IPS-NIHi7 (cell line): ENCODE data around the gene DGCR2.
"Not testable (repeated sequence)": the region's sequence is repeated elsewhere in the genome, so short reads cannot be mapped to it uniquely, and the experiment has no call there.

ENCODE experiments used
- DNase-seq: peaks from one replicate; pipeline ENCODE4 v3.0.0; 2012; ENCODE audit warnings: mixed read lengths; ENCODE audit errors: extremely low spot score

DGCR2 gene

DNA sequence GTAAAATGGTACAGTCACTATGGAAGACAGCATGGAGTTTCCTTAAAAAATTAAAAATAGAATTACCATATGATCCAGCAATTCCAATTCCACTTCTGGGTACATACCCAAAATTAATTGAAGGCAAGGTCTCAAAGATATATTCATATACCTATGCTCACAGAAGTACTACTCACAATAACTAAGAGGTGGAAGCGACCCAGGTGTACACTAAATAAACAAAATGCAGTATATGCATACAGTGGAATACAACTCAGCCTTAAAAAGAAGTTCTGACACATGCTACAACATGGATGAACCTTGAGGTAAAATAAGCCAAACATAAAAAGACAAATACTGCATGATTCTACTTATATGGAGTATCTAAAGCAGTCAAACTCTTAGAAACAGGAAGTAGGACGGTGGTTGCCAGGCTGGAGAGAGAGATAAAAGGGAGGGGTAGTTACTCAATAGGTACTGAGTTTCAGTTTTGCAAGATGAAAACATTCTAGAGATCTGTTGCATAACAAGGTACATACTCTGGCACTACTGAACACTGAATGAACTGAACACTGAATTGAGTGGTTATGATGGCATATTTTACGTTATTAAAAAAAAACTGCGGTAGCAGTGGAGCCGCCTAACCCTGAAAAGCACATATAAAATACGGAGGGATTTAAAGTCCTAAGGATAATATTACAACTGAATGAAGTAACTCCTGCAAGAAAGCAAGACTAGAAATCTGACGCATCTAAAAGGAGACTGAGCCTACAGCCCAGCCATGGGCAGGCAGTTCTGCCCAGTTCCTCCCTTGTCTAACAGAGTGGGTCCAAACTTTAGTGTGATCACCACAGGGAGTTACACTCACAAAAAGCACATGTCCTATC, 12.8 kb downstream of the DGCR2 start:
- no peak for DNase-seq

DNA sequence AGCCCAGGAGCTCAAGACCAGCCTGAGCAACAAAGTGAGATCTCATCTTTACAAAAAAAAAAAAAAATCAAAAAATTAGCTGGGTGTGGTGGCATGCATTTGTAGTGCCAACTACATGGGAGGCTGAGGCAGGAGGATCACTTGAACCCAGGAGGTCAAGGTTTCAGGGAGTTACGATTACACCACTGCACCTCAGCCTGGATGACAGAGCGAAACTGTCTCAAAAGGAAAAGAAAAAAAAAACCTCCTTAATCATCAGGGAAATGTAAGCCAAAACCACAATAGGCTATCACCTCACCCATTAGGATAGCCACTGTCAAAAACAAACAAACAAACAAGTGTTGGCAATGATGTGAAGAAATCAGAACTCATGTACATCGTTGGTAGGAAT, 13.4 kb downstream of the DGCR2 start:
- DNase-seq = no peak

DNA sequence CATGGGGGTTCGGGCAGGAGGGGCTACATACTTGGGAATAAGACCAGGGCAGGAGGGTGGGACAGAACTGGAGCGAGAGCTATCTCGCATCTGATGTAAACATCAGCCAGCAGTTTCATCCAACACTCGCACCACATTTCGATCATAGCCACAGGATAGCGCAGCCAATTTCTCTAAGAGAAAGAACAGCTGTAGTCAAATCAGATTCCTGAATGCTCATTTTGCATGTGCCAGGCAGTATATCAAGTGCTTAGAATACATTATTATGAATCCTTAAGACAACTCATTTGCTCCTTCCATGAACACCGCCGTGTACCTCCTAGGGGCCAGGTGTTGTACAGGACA, 14.5 kb downstream of the DGCR2 start:
- no peak for DNase-seq

DNA sequence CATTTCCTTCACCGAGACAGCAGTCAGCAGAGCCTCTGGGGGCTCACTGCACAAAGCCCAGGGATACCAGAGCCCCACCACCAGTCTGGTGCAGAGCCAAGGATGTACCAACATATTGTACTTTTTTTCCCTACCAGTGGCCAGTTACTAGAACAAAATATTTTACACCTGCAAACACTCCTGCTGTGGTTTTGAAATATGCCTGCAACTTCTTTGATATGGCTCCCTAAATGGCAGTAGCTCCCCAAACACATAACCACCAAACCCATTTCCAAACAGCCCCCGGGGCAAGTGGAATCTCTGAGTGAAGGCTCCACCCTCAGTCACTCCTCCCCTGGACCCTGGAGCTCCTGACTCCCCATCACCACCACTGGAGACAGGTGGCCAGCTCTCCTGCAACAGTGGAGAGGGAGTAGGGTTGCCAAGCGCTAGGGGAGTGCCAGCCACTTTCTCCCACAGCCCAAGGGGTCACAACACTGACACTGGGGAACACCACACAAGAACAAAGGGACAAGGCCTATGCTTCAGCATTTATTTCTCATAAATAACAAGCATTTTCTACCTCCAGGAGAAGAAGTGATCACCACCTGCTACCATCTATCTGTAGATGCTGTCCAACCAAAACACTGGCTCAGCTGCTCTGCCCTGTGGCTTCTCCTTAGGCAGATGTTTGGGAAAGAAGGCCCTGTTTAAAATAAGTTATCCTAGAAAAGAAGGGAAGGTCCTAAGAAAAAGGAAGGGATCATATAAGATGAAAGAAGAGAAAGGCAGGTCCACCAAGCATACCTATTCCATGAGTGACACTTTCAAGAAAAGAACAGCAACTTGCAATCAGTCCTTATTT, 15.1 kb downstream of the DGCR2 start:
- DNase-seq = peak; percentile 2

DNA sequence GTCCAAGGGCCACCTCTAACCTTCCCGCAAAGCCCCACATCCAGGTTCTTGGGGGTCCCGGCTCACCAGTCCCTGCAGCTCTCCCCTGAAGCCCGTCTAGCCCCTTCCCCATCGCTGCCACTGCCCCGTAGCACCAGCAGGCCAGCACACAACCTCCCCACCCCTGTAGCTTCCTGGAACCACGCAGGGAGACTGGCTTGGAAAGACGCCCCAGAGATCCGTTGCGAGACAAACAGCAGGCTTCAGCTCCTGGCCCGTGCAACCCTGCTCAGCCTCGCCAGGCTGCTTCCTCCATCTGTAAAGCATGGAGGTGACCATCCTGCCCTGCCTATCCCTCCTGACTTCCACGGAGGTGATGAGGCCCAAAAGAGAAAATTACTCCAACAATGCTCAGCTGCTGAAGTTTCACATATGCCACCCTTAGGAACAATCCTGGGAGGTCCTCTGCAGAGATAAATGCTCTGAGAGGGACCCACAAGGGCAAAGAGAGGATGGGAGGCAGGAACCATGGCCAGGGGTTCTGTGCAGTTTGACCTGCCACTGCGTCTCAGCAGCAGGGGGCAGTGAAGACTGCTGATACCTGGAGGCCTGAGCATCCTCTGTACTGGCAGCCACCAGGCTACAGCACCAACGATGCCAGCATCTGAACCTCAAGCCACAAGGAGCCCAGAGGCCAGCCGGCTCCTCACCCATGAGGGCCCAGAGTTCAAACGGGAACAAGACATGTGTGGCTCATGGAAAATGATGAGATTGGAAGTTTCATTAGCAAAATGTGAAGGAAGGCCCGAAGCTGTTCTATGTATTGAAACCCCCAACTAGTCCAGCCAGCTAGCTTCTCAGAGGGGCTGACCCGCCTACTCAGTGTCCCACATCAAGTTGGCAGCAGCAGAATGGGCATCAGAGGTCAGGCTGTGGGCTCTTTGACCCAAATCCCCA, 16.1 kb downstream of the DGCR2 start:
- peak; percentile 58 for DNase-seq

DNA sequence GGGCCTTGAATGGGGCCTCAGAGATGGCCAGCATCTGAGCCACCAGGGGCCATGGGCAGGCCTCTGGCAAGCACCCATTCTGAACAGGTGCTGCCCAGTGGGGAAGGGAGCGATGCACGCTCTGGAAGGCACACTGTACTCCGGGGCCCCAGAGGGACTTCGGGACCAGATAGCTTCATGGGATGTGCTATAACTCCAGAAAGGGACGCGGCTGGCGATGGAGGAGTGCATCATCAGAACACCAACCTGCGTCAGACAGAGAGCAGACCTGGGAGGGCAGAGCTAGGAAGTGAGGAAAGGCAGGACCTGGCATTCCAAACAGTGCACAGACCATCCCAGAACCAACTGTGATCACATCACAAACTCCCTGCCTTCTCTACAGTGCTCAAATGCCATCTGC, 16.8 kb downstream of the DGCR2 start:
- DNase-seq = peak; percentile 3

DNA sequence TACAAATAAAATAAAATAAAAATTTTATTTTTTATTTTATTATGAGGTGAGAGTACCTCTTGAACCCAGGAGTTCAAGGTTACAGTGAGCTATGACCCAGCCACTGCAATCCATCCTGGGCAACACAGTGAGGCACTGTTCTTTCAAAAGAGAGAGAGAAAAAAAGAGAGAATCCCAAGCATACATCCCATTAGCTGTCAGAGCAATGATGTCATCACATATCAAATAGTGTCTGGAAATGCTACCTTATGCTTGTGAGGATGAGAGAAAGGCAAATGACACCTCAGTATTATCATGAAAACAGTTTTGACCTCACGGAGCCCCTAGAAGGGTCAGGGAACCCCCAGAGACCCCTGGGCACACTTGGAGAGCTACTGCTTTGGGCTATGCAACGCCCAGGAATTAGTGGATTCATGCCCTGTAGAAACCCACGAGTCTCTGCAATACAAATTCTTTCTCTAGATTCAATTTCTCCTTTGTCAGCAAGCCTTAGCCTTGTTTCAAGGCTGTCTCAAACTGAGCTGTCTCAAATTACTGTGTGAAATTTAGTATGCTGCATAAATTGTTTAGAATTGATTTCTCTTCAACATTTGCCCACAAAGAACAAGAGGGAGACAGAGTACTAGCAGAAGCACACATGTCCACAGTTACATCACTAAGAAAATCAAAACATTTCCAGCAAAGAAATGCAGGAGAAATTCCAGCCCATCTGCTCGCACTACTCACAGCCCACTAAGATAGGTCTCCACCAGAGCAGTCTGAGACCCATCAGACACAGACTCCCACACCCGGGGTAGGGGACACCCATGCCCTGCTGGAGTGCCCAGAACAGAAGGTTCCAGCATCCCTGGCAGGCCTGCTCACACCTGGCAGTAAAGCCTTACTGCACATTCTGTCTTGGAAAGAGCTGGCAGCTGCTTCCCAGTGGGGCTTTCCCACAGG, 18.1 kb downstream of the DGCR2 start:
- peak; percentile 5 for DNase-seq

DNA sequence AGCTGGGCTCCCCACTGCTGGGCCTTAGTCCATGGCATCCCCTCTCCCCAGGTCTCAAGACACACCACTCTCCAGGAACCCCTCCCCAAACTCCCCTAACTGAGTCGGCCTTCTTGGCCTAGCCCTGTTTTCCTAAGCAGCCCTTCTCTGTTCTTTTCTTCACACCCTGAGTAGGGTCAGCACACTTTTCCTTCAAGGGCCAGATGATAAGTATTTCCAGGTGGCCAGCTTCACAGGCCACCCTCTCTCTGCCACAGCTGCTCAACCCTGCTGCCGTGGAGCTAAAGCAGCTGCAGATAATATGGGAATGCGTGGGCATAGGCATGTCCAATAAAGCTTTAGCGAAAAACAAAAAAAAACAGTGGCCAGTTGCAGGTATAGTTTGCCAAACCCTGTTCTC, 24.1 kb downstream of the DGCR2 start:
- DNase-seq = peak; percentile 7

DNA sequence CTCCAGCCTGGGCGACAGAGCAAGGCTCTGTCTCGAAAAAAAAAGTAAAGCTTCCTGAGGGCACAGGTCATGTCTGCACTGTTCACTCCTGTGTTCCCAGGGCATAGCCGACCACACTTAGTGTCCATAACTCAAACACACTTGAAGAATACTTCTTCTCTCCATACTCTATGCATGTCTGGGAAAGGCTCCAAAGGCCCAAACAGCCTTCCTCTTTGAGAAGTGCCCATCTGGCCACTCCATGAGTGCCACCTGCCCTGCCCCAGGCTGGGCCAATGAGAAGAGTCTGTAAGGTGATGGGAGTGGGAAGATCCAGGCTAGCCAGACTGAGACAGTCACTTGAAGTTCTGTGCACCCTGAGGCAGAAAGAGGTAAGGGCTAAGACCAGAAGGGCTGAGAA, 24.7 kb downstream of the DGCR2 start:
- peak; percentile 4 for DNase-seq

DNA sequence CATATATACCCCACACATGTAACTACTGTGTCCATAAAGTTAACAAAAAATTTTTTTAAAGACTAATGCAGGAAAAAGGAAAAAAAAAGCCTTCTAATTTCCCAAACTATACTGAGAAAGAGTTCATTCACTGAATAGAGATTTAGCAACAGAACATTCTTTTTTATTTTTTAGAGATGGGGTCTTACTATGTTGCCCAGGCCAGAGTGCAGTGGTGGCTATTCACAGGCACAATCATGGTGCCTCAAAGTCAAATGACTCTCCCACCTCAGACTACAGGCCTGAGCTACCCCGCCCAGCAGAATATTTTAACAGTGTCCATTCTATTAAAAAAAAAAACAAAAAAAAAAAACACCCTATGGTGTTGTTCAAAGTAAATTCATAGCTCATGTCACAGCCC, 25.7 kb downstream of the DGCR2 start:
- no peak for DNase-seq

DNA sequence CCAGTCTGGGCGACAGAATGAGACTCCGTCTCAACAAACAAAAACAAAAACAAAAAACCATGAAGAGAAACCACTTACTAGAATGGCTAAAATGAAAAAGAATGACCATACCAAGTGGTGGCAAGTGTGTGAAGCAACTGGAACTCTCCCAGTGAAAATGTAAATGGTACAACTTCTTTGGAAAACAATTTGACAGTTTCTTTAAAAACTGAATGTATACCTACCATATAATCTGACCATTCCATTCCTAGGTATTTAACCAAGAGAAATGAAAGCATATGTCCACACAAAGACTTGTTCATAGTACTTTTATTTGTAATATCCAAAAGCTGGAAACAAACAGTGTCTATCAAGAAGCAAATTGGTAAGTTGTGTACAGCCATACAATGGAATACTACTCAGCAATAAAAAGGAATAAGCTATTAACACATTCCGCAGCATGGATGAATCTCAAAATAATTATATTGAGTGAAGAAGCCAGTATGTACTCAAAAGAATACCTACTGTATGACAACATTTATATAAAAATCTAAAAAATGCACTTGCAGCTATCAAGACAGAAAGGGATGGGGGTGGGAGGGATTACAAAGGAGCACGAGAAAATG, 27.7 kb downstream of the DGCR2 start:
- no peak for DNase-seq

DNA sequence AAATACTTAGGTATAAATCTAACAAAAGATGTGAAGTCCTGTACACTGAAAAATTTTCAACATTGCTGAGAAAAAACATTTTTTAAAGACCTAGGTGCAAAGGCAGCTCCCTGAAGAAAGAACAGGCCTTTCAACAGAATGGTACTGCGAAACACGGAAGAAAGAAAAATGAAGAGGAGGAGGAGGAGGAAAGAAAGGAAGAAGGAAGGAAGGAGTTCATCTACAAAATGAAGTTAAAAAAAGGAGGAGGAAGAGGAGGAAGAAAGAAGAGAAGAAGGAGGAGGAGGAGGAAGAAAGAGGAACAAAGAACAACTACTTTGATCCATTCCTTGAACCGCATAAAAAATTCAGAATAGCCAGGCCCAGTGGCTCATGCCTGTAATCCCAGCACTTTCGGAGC, 29.5 kb downstream of the DGCR2 start:
- DNase-seq = no peak

DNA sequence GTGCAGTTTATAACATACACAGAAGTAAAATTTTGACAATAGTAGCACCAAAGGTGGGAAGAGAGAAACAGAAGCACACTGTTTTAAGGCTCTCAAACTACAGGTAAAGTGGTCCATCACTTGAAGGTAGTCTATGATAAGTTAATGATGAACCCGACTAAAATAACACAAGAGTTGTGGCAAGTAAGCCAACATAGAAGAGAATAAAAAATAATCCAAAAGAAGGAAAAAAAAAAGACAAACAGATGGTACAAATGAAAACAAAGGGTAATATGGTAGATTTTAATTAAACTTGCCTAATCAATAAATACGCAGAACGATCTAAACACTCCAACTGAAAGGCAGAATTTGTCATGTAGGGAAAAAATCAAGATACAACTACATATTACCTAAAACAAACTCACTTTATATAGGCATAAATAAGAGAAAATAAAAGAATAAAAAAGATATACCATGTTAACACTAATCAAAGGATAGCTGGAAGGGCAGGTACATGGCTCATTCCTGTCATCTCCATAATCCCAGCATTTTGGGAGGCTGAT, 31.6 kb downstream of the DGCR2 start:
- DNase-seq = no peak

DNA sequence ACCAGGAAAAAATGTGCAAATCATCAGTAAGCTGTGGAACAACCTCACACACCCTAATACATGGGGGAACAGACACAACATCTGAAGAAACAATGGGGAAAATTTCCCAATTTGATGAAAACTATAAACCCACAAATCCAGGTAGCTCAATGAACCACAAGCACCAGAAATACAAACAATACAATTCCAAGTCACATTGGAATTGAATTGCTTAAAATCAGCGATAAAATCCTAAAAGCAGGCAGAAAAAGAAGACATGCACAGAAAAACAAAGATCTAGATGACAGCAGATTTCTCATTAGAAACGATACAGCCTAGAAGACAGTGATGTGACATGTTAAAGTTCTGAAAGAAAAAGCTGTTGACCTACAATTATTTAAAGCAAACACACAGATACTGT, 32.0 kb downstream of the DGCR2 start:
- DNase-seq = no peak

DNA sequence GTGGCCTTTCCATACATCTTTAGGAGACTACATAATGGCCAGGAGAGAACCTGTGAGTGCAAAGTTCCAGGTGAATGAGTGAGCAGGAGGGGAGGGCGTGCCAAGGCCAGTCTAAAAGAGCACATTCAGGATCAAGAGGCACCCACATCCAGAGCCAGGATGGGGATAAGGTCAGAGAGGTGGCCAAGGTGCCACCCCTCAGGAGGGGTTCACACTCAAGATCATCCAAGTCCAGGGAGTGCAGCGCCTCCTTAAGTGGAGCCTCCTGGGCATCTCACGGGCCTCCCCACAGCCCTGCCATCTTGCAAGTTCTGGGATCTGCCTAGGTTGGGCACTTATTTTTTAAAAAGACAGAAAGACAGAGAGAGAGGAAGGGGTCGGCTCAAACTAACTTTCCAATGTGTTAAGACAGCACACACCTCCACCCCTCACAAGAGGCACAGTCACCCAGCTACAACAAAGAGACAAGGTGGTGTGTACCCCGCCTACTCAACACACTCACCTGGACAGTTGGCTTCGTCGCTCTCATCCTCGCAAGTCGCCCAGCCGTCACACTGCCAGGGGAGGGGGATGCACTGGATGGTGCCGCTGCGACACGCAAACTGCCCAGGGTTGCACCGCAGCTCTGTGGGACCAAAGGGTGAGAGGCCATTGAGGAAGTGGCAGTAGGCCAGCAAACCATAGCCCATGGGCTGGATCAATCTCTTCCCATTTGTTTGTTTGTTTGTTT, 33.2 kb downstream of the DGCR2 start:
- peak; percentile 5 for DNase-seq

DNA sequence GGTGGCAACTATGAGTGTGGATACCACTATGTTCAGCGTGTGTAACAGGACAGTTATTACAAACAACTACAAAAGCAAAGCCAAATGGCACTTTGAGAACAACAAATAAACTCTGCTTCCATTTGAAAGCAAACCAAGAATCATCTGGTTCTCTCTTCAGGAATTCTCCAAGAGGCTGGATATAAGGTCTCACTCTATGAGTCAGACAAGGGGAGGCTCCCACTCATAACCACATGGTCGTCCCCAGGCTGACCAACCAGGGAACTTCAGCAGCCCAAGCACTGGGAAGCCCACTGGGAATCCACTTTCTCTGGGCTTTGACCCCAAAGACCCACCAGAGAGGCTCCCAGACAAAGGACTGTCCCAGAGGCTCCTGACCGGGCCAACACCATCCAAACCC, 35.3 kb downstream of the DGCR2 start:
- peak; percentile 7 for DNase-seq

DNA sequence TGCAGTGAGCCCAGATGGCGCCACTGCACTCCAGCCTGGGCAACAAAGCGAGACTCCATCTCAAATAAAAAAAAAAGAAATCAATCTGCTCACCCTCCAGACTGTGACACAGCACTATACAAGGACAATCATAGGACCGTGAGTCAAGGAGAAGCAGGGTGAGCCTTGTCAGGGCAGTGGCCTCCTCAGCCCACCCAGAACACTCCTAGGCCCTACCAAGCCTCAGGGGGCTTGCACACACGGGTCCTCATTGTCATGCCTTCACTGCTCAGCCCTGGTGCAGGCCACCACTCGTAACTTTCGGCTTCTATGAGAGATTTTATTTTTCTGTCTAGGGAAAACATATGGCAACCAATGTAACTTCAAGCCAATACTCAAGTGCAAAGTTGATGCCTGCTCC, 35.8 kb downstream of the DGCR2 start:
- peak; percentile 6 for DNase-seq

DNA sequence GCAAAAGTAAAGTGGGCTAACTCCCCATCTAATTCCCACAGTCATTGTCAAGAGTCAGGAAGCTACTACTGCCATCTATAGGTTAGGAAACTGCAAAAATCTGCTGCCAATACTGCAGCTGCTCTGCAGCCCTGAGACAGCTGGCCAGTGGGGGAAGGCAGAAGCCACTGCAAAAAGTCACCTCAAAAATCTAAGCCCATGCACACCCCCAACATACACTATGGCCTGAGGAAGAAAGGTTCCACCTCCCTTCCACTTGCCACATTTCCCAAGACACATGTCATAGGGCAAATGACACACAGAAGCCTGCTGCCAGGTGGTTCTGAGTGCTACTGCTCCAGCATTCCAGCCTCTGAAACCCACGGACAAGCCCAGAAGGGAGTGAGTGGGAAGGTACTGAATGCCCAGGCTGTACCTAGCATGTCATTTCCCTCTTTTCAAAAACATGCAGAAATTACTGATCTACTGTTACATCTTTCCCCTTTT, 36.9 kb downstream of the DGCR2 start:
- peak; percentile 62 for DNase-seq

DNA sequence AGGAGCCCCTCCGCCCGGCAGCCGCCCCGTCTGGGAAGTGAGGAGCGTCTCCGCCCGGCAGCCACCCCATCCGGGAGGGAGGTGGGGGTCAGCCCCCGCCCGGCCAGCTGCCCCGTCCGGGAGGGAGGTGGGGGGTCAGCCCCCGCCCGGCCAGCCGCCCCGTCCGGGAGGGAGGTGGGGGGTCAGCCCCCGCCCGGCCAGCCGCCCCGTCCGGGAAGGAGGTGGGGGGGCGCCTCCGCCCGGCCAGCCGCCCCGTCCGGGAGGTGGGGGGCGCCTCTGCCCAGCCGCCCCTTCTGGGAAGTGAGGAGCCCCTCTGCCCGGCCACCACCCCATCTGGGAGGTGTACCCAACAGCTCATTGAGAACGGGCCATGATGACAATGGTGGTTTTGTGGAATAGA, 37.6 kb downstream of the DGCR2 start:
- DNase-seq = not testable (repeated sequence)
